Stomach (tissue), 4 donors: ENCODE measurements around the gene ADGRD2.

Experiments
- EP300 ChIP-seq: sonication (generic); formaldehyde crosslinking; IDR thresholded peaks from one replicate; pipeline ENCODE4 v1.6.1; 2017; ENCODE audit warnings: antibody characterized with exemption
- POLR2A ChIP-seq, 4 donors: fragments of 450-650 bp; IDR thresholded peaks; one replicate each; pipeline ENCODE4 v1.6.1; 2016; ENCODE audit warnings: antibody characterized with exemption in 4 of 4, control low read depth in 2 of 4, mild to moderate bottlenecking in 1 of 4, moderate library complexity in 1 of 4
- TF ChIP-seq, protein P1 (sequence below), 7 experiments: fragments of 450-650 bp in 4 of 7; fragments of 200-600 bp in 3 of 7; sonication (generic) in 3 of 7; IDR thresholded peaks; one replicate each; pipeline ENCODE4 v1.5.1; 2016 to 2019; ENCODE audit warnings: antibody characterized with exemption in 7 of 7, control low read depth in 2 of 7, mild to moderate bottlenecking in 1 of 7

DNA sequence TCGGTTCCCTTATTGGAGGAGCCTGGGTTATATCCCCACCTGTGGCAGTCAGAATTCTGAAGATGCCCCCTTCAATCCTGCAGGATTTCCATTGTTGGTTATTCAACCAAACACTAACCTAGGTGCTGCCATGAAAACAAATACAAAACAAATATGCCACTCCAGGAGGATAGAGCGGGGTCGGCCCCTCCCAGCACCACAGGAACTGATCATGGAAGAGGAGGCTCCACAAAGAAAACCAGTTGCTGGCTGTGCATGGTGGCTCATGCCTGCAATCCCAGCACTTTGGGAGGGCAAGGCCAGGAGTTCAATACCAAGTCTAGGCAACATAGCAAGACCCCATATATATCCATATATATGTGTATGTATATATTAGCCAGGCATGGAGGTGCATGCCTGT lies 13.2 kb upstream of the ADGRD2 start:
- TF ChIP-seq POLR2A (IDR thresholded peaks at IDR 0.05) = no peak
- TF ChIP-seq, protein P1, sequence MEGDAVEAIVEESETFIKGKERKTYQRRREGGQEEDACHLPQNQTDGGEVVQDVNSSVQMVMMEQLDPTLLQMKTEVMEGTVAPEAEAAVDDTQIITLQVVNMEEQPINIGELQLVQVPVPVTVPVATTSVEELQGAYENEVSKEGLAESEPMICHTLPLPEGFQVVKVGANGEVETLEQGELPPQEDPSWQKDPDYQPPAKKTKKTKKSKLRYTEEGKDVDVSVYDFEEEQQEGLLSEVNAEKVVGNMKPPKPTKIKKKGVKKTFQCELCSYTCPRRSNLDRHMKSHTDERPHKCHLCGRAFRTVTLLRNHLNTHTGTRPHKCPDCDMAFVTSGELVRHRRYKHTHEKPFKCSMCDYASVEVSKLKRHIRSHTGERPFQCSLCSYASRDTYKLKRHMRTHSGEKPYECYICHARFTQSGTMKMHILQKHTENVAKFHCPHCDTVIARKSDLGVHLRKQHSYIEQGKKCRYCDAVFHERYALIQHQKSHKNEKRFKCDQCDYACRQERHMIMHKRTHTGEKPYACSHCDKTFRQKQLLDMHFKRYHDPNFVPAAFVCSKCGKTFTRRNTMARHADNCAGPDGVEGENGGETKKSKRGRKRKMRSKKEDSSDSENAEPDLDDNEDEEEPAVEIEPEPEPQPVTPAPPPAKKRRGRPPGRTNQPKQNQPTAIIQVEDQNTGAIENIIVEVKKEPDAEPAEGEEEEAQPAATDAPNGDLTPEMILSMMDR (IDR thresholded peaks at IDR 0.05) = no peak
- no peak for TF ChIP-seq EP300
